Spleen (tissue), 7 donors: ENCODE measurements around the gene KIF26B.

Experiments used
- POLR2A ChIP-seq, 3 donors: fragments of 450-650 bp; IDR thresholded peaks; one replicate each; pipeline ENCODE4 v1.5.1; 2017; ENCODE audit warnings: antibody characterized with exemption in 3 of 3, mild to moderate bottlenecking in 1 of 3
- TF ChIP-seq, protein P1 (sequence below), 11 experiments: fragments of 200-600 bp in 7 of 11; fragments of 450-650 bp in 4 of 11; sonication (generic) in 4 of 11; IDR thresholded peaks in 8 of 11; conservative IDR thresholded peaks in 3 of 11; 1 replicate in 7 of 11; 2 replicates in 4 of 11; pipeline versions ENCODE4 v1.4.0 to v1.8.0; 2016 to 2021; ENCODE audit warnings: antibody characterized with exemption in 11 of 11, inconsistent platforms in 4 of 11, mild to moderate bottlenecking in 1 of 11
- donor health status: DM: no; HTN: no; CAD: no; lungs with moderate emphysema.
- donor health status: DM: no; HTN: no; CAD: no.
- donor health status: DM: no; HTN: no; CAD: no.

DNA sequence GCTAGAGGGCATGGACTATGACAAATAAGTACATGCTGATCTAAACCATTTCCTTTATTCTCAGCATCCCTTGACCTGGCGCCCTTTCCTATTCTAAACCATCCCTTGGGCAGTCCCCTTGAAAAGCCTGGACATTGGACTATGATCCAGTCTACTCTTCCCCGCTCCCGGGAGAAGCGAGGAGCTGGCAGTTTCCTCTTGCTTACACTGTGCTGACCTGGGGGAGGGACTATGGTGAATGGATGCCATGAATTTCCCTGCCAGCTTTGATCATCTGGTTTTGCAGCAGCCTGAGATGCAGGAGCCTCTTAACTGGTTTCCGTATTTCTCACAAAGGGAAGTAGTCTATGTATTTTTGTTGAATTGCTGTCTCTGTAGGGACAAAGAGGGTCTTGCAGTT is 121.7 kb downstream of the KIF26B start:
- no peak for TF ChIP-seq POLR2A (IDR thresholded peaks at IDR 0.05)
- TF ChIP-seq, protein P1, sequence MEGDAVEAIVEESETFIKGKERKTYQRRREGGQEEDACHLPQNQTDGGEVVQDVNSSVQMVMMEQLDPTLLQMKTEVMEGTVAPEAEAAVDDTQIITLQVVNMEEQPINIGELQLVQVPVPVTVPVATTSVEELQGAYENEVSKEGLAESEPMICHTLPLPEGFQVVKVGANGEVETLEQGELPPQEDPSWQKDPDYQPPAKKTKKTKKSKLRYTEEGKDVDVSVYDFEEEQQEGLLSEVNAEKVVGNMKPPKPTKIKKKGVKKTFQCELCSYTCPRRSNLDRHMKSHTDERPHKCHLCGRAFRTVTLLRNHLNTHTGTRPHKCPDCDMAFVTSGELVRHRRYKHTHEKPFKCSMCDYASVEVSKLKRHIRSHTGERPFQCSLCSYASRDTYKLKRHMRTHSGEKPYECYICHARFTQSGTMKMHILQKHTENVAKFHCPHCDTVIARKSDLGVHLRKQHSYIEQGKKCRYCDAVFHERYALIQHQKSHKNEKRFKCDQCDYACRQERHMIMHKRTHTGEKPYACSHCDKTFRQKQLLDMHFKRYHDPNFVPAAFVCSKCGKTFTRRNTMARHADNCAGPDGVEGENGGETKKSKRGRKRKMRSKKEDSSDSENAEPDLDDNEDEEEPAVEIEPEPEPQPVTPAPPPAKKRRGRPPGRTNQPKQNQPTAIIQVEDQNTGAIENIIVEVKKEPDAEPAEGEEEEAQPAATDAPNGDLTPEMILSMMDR (IDR thresholded peaks at IDR 0.05 in 8 of 11, conservative IDR thresholded peaks at IDR 0.05 in 3 of 11), result no peak
